HG03139 (cell line): ENCODE data around the gene ZFPL1.

ENCODE experiments used
- ATAC-seq: cut with Tn5 transposase; IDR thresholded peaks from one replicate; pipeline ENCODE4 v1.9.1; 2021; ENCODE audit not compliant: unreplicated experiment

Gene ZFPL1

GRCh38 chr11:65090628-65091027, 6.6 kb downstream of the ZFPL1 start:
- ATAC-seq: no peak

DNA sequence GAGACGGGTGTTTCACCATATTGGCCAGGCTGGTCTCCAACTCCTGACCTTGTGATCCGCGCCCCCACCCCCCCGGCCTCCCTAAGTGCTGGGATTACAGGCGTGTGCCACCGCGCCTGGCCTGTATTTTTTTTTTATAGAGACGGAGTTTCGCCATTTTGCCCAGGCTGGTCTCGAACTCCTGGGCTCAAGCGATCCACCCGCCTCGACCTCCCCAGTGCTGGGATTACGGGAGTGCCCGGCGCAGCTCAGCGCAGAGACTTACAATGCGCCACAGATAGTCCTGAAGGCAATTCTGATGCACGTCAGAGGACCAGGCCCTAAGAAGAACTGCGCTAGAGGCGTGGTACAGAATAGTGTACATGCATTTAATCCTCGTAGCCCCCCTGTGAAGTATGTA, 11.4 kb downstream of the ZFPL1 start:
- ATAC-seq: no peak

- ATAC-seq: peak; percentile 65
Measured at GRCh38 chr11:65095974-65096806, 12.2 kb downstream of the ZFPL1 start, which contains the start of gene VPS51. Gene VPS51, plus strand, starts transcription at chr11:65096214. Its CDS starts 37 bp downstream, at chr11:65096251.

DNA sequence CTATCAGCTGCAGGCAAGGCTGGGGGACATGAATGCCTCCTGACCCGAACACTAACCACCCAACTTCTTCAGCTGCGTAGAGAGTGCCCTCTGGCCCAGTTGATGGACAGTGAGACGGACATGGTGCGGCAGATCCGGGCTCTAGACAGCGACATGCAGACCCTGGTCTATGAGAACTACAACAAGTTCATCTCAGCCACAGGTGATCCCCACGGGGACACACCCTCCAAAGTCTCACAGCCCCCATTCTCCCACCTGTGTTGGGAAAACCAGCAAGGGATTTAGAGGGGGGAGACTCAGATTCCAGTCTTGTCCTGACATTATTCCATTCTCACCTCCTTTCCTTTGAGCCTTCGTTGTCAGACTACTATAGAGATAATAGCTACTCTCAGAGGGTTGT, 12.9 kb downstream of the ZFPL1 start:
- ATAC-seq: no peak

GRCh38 chr11:65100674-65101350, 16.8 kb downstream of the ZFPL1 start:
- ATAC-seq: no peak

GRCh38 chr11:65102142-65103095, 18.4 kb downstream of the ZFPL1 start:
- no peak for ATAC-seq

DNA sequence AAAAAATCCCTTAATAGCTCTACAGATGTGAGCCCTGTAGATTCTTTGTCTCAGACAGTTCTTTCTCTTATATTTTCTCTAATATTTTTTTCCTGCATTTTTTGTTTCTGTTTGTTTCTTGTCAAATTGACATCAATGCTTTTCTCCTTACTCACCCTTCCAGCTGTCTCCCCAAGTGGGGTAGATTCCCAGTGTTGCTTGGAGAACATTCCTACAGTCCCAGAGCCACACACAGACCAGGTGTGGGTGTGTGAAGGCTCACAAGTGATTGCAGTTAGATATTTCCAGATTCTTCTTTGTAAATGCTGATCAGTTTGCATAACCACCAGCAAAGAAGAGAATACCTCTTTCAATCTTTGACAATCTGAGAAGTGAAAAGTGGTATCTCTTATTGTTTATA, 19.5 kb downstream of the ZFPL1 start:
- no peak for ATAC-seq

DNA sequence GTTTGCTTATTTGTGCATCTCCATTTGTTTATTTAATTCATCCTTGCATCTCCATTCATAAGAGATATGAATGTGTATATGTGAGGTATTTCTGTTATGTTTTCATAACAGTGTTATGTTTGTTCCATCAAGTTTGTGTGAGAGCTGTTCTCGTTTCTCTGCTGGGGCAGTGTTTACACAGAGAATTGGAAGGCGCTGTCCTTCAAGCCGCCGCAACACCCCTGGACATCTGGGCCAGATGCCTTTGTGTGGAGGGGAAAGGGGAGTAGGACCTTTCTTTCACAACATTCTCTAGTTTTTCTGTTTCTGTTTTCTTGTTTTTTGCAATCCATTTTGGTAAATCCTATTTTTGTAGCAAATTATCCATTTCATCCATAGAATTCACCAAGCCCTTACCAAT, 20.6 kb downstream of the ZFPL1 start:
- ATAC-seq: no peak

DNA sequence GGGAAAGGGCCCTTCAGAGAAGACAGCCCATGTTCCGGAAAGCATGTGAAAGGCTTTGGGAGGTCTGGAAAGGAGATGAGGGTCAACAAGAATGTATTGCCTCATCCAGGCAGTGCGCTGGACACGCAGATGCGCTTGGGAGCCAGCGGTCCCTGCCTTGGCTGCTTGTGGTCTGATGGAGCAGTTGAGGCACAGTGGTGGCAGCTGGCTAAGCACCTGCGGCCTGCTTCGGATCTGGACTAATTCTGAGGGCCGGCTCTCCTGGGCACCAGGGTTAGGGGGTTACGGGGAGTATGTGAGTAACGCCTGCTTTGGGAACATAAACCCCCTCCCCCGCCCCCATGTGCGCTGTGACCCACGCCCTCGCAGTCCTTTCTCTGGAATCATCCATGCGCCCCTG, 23.1 kb downstream of the ZFPL1 start:
- ATAC-seq: no peak

- no peak for ATAC-seq
Measured at GRCh38 chr11:65107751-65108468, 23.9 kb downstream of the ZFPL1 start.

DNA sequence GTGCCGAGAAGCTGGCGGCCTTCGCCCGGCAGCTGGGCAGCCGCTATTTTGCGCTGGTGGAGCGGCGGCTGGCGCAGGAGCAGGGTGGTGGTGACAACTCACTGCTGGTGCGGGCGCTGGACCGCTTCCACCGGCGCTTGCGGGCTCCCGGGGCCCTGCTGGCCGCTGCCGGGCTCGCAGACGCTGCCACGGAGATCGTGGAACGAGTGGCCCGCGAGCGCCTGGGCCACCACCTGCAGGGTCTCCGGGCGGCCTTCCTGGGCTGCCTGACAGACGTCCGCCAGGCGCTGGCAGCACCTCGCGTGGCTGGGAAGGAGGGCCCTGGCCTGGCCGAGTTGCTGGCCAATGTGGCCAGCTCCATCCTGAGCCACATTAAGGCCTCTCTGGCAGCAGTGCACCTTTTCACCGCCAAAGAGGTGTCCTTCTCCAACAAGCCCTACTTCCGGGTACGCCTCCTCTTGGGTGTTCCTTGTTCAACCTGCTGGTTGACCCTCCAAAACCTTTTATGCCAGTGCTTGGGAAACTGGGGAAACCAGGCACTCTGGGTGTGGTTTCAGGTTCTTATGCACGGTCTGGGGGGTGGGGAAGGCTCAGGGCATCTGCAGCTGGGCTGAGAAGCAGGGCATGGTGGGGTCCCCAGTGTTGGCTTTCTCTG, 24.6 kb downstream of the ZFPL1 start:
- no peak for ATAC-seq

DNA sequence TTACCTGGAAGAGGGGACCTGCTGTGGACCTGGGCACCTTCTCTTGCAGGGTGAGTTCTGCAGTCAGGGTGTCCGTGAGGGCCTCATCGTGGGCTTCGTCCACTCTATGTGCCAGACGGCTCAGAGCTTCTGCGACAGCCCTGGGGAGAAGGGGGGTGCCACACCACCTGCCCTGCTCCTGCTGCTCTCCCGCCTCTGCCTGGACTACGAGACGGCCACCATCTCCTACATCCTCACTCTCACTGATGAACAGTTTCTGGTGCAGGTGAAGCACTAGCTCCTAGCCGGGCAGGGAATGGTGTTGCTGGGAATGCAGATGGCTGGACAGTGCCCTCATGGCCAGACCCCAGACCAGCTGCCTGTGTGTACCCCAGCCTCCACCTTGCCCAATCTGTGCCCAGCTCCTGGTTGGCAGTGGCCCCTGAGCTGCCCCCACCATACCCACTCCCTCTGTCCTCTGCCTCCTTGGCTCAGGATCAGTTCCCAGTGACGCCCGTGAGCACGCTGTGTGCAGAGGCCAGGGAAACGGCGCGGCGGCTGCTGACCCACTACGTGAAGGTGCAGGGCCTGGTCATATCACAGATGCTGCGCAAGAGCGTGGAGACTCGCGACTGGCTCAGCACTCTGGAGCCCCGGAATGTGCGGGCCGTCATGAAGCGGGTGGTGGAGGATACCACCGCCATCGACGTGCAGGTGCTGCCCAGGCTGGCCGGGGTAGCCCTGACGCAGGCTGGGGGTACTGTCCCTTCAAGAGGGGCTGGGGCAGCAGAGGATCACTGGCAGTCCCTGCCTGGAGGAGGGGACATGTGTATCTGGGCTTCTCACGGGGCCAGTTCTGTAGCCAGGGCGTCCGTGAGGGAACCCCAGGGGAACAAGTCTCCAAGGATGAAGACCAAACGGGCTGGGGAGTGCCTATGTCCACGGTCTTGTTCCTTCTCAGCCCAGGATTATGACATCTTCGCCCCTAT, 25.5 kb downstream of the ZFPL1 start:
- ATAC-seq: no peak

DNA sequence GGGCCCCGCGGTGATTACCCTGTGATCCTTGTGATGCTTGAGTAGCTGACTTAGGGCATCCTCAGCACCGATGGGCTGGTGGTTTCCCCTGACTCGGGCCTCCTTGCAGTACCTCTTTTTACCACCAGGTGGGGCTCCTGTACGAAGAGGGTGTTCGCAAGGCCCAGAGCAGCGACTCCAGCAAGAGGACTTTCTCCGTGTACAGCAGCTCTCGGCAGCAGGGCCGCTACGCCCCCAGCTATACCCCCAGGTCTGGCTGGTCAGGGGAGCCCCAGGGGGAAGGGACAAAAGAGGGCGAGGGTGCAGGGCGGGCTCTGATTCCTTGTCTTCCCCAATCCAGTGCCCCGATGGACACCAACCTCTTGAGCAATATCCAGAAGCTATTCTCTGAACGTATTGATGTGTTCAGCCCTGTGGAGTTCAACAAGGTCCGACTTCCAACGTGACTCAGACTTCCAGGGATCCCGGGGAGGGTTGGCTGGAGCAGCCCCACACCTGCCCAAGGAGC, 26.4 kb downstream of the ZFPL1 start:
- ATAC-seq: no peak

- ATAC-seq: no peak
Measured at GRCh38 chr11:65111159-65111743, 27.2 kb downstream of the ZFPL1 start.

GRCh38 chr11:65111744-65112545, 27.9 kb downstream of the ZFPL1 start, which contains the start of gene TM7SF2:
Gene TM7SF2, plus strand, starts transcription at chr11:65111872. Its CDS starts 144 bp downstream, at chr11:65112016.
- peak; percentile 53 for ATAC-seq

- ATAC-seq: no peak
Measured at GRCh38 chr11:65112546-65113360, 28.7 kb downstream of the ZFPL1 start.

DNA sequence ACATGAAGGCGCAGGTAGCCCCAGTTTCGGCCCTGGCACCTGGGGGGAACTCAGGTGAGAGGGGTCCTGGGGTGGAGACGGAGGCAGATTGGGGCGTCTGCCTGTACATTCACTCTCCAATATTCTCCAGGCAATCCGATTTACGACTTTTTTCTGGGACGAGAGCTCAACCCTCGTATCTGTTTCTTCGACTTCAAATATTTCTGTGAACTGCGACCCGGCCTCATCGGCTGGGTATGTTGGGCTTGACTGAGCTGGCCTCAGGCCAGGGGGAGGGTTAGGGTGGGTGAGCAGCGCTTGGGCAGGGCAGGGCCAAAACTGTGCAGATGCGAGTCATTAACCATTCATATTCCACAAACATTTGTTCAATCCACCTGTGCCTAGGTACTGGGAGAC, 29.3 kb downstream of the ZFPL1 start:
- ATAC-seq: no peak
